Mesodermal cell (in vitro differentiated cells): ENCODE measurements around the gene SAA4.

Experiments used
- H3K27ac ChIP-seq: 2 replicates; pipeline ENCODE4 v1.7.0; 2013; ENCODE audit warnings: mild to moderate bottlenecking, low read depth, low read length, moderate library complexity; ENCODE audit not compliant: severe bottlenecking
- H3K36me3 ChIP-seq: 2 replicates; pipeline ENCODE4 v1.7.1; 2013; ENCODE audit warnings: mild to moderate bottlenecking, low read length, moderate library complexity; ENCODE audit not compliant: control insufficient read depth, insufficient read depth
- H3K4me1 ChIP-seq: one replicate; pipeline ENCODE4 v1.7.1; 2013; ENCODE audit warnings: mild to moderate bottlenecking, low read length; ENCODE audit not compliant: insufficient read depth, control insufficient read depth, poor library complexity, severe bottlenecking
- H3K4me3 ChIP-seq: 2 replicates; pipeline ENCODE4 v1.7.0; 2013; ENCODE audit warnings: low read length, control low read depth, mild to moderate bottlenecking; ENCODE audit not compliant: insufficient read depth, poor library complexity, severe bottlenecking; ENCODE audit errors: extremely low read depth
- H3K9me3 ChIP-seq: 2 replicates; pipeline ENCODE4 v1.7.1; 2013; ENCODE audit warnings: mild to moderate bottlenecking, low read length, moderate library complexity; ENCODE audit not compliant: control insufficient read depth
- WGBS, 2 experiments: methylation state at CpG; one replicate each; pipeline ENCODE4 v1.1.5; 2013; ENCODE audit warnings: missing lambda C conversion rate in 2 of 2; ENCODE audit not compliant: insufficient coverage in 2 of 2; 5-methylcytosine and 5-hydroxymethylcytosine counted together

Gene SAA4

GRCh38 chr11:18188796-18189195 lies 47.8 kb downstream of the SAA4 start:
- 91 to 94% methylated on average over 9 to 21 of the region's 24 CpGs for WGBS, 2 experiments
- Histone ChIP-seq H3K9me3 (no peaks in the 10 kb centered on the region), H3K4me1 (no peaks in the 10 kb centered on the region), H3K4me3 (no peak overlapping the region), H3K36me3 (no peaks in the 10 kb centered on the region), H3K27ac (no peak overlapping the region)
